Left ventricle myocardium inferior (tissue), 1 donor: ENCODE data around the gene EFNA5. TPM values are rescaled to one million over a fixed set of nuclear protein-coding genes. Genes with fewer than 3 reads are reported as not detected.

Experiments
- DNase-seq: peaks from one replicate; pipeline ENCODE4 v3.0.0-alpha.2; 2020
- H3K27ac ChIP-seq: fragments of 200-600 bp; replicated peaks from 2 replicates; pipeline ENCODE4 v1.8.0; 2021
- H3K27me3 ChIP-seq: fragments of 200-600 bp; 2 replicates; pipeline ENCODE4 v1.8.0; 2021; ENCODE audit warnings: low read depth
- H3K36me3 ChIP-seq: fragments of 200-600 bp; 2 replicates; pipeline ENCODE4 v1.8.0; 2021
- H3K4me1 ChIP-seq: fragments of 200-600 bp; 2 replicates; pipeline ENCODE4 v1.8.0; 2021
- H3K4me3 ChIP-seq: fragments of 200-600 bp; 2 replicates; pipeline ENCODE4 v1.8.0; 2021; ENCODE audit warnings: mild to moderate bottlenecking, moderate library complexity
- H3K9me3 ChIP-seq: fragments of 200-600 bp; replicated peaks from 2 replicates; pipeline ENCODE4 v1.8.0; 2021
- CTCF ChIP-seq: fragments of 200-600 bp; IDR thresholded peaks from 2 replicates; pipeline ENCODE4 v1.8.0; 2021; ENCODE audit warnings: antibody characterized with exemption, mild to moderate bottlenecking, borderline replicate concordance
- intact Hi-C: fragments of 100-400 bp; cut with micrococcal nuclease; formaldehyde crosslinking; loops from one replicate; pipeline ENCODE4 v1.11.0; 2022
- total RNA-seq: library from RNA; stranded (reverse); fragmentation: NEBNext Ultra II Directional; extraction: Animal tissue kit (Norgen Biotek cat#: 25700); gene quantifications from one replicate; pipeline ENCODE4 v1.2.1, GENCODE V29; 2021
- donor health status: DM: no; HTN: yes; CAD: no; lungs with severe emphysema.

EFNA5 gene
- total RNA-seq, 1 donor from 2014 or later = 28.2 TPM

GRCh38 chr5:107450531-107450930, 220.2 kb downstream of the EFNA5 start:
- Histone ChIP-seq H3K36me3 (no peaks in the 10 kb centered on the region), H3K4me3 (no peak overlapping the region), H3K27me3 (no peaks in the 10 kb centered on the region), H3K27ac (no peak overlapping the region), H3K9me3 (no peaks in the 10 kb centered on the region), H3K4me1 (peaks cover 9% of the 10 kb centered on the region)
- intact Hi-C loops = no loop called here
- DNase-seq = no peak
- TF ChIP-seq CTCF = no peak

- Histone ChIP-seq H3K9me3 (no peaks in the 10 kb centered on the region), H3K4me1 (peaks cover 12% of the 10 kb centered on the region), H3K27me3 (no peaks in the 10 kb centered on the region), H3K4me3 (no peak overlapping the region), H3K36me3 (no peaks in the 10 kb centered on the region), H3K27ac (no peak overlapping the region)
- intact Hi-C loops = no loop called here
- DNase-seq = no peak
- no peak for TF ChIP-seq CTCF
Measured at GRCh38 chr5:107449369-107449768, 221.4 kb downstream of the EFNA5 start.

DNA sequence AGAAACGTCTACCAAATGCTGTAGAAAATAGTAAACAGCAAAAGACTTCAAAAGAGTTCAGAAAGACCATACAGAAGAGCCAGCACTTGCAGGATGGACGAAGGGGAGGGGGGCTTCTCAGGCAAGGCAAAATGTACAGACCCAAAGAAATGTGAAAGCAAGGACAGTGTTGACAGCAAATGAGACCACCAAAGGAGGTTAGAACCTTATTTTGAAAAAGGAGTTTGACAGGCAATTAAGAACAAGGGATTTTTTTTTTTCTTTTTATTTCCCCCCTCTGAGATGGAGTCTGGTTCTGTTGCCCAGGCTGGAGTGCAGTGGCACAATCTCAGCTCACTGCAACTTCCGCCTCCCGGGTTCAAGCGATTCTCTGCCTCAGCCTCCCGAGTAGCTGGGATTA, 223.2 kb downstream of the EFNA5 start:
- Histone ChIP-seq H3K27me3 (no peaks in the 10 kb centered on the region), H3K4me3 (no peak overlapping the region), H3K27ac (no peak overlapping the region), H3K9me3 (no peaks in the 10 kb centered on the region), H3K4me1 (peaks cover 19% of the 10 kb centered on the region), H3K36me3 (no peaks in the 10 kb centered on the region)
- intact Hi-C loops = no loop called here
- no peak for DNase-seq
- TF ChIP-seq CTCF = no peak

- Histone ChIP-seq H3K27me3 (no peaks in the 10 kb centered on the region), H3K4me3 (no peak overlapping the region), H3K36me3 (no peaks in the 10 kb centered on the region), H3K4me1 (peaks cover 19% of the 10 kb centered on the region), H3K27ac (no peak overlapping the region), H3K9me3 (no peaks in the 10 kb centered on the region)
- no peak for TF ChIP-seq CTCF
- DNase-seq = no peak
- intact Hi-C loops = no loop called here
Measured at GRCh38 chr5:107446972-107447371, 223.8 kb downstream of the EFNA5 start.

- intact Hi-C loops = no loop called here
- no peaks in the 10 kb centered on the region for H3K36me3 ChIP-seq
- no peak for DNase-seq
- H3K27me3 ChIP-seq = no peaks in the 10 kb centered on the region
- peaks cover 26% of the 10 kb centered on the region for H3K4me1 ChIP-seq
- no peak for TF ChIP-seq CTCF
- no peak overlapping the region for H3K4me3 ChIP-seq
- no peak overlapping the region for H3K27ac ChIP-seq
- peaks cover 3% of the 10 kb centered on the region for H3K9me3 ChIP-seq
Measured at GRCh38 chr5:107444300-107444699, 226.4 kb downstream of the EFNA5 start.

GRCh38 chr5:107443897-107444296, 226.8 kb downstream of the EFNA5 start:
- Histone ChIP-seq H3K27ac (no peak overlapping the region), H3K4me3 (no peak overlapping the region), H3K27me3 (no peaks in the 10 kb centered on the region), H3K4me1 (peaks cover 22% of the 10 kb centered on the region), H3K9me3 (peaks cover 7% of the 10 kb centered on the region), H3K36me3 (no peaks in the 10 kb centered on the region)
- intact Hi-C loops = no loop called here
- DNase-seq = no peak
- TF ChIP-seq CTCF = no peak
